Common myeloid progenitor, CD34-positive (primary cell): ENCODE data around the gene CLDN6. TPM values are rescaled to one million over a fixed set of nuclear protein-coding genes. Genes with fewer than 3 reads are reported as not detected.

Source experiments
- CTCF ChIA-PET: fragments of 350-600 bp; sonication (Branson Sonifier 250); formaldehyde crosslinking; loops from one replicate; lab custom pipeline; 2021; ENCODE audit warnings: antibody characterized with exemption; lab: Charles Lee
- POLR2A ChIA-PET: fragments of 350-600 bp; sonication (Branson Sonifier 250); formaldehyde crosslinking; loops from one replicate; lab custom pipeline; 2021; ENCODE audit warnings: antibody characterized with exemption; lab: Charles Lee
- DNase-seq, 3 donors: peaks; one replicate each; pipeline versions ENCODE4 v3.0.0 to v3.0.0-alpha.2; 2013
- H3K27ac ChIP-seq, 2 experiments: 1 replicate in 1 of 2; 2 replicates in 1 of 2; pipeline ENCODE4 v1.7.0; 2013; ENCODE audit warnings: inconsistent platforms in 2 of 2, low read length in 2 of 2, mild to moderate bottlenecking in 2 of 2, low read depth in 1 of 2, moderate library complexity in 1 of 2; ENCODE audit not compliant: severe bottlenecking in 2 of 2, insufficient read depth in 1 of 2, poor library complexity in 1 of 2
- H3K27me3 ChIP-seq, 5 experiments: replicated peaks in 2 of 5; 1 replicate in 3 of 5; 2 replicates in 2 of 5; pipeline versions ENCODE4 v1.6.1 to v1.7.0; 2013; ENCODE audit warnings: low read length in 4 of 5, mild to moderate bottlenecking in 2 of 5, moderate library complexity in 2 of 5, inconsistent platforms in 1 of 5; ENCODE audit not compliant: insufficient read depth in 5 of 5, control insufficient read depth in 4 of 5
- H3K36me3 ChIP-seq, 4 experiments: 1 replicate in 2 of 4; 2 replicates in 2 of 4; pipeline versions ENCODE4 v1.6.1 to v1.7.0; 2013; ENCODE audit warnings: low read length in 3 of 4, control low read depth in 1 of 4, mild to moderate bottlenecking in 1 of 4; ENCODE audit not compliant: control insufficient read depth in 4 of 4, insufficient read depth in 4 of 4
- H3K4me1 ChIP-seq, 4 experiments: 1 replicate in 3 of 4; 2 replicates in 1 of 4; pipeline versions ENCODE4 v1.6.1 to v1.7.1; 2013; ENCODE audit warnings: low read length in 3 of 4, mild to moderate bottlenecking in 3 of 4, control low read depth in 1 of 4, inconsistent platforms in 1 of 4, moderate library complexity in 1 of 4; ENCODE audit not compliant: control insufficient read depth in 4 of 4, insufficient read depth in 4 of 4; ENCODE audit errors: control extremely low read depth in 1 of 4
- H3K4me3 ChIP-seq, 7 experiments: 1 replicate in 4 of 7; 2 replicates in 3 of 7; pipeline versions ENCODE4 v1.5.1 to v1.7.0; 2013; ENCODE audit warnings: mild to moderate bottlenecking in 7 of 7, low read length in 6 of 7, moderate library complexity in 6 of 7, inconsistent platforms in 2 of 7, low read depth in 2 of 7, control low read depth in 1 of 7; ENCODE audit not compliant: insufficient read depth in 4 of 7, control insufficient read depth in 1 of 7; ENCODE audit errors: extremely low read depth in 1 of 7
- H3K9me3 ChIP-seq, 5 experiments: 1 replicate in 4 of 5; 2 replicates in 1 of 5; pipeline versions ENCODE4 v1.6.1 to v1.7.1; 2013; ENCODE audit warnings: low read length in 4 of 5, mild to moderate bottlenecking in 2 of 5, inconsistent platforms in 1 of 5, low read depth in 1 of 5, moderate library complexity in 1 of 5; ENCODE audit not compliant: control insufficient read depth in 4 of 5, insufficient read depth in 2 of 5; ENCODE audit errors: control extremely low read depth in 1 of 5
- WGBS: methylation state at CpG from one replicate; pipeline ENCODE4 v1.1.5; 2013; ENCODE audit not compliant: insufficient coverage; 5-methylcytosine and 5-hydroxymethylcytosine counted together
- polyA plus RNA-seq: library from polyadenylated mRNA; unstranded; fragments of 120-200 nt; gene quantifications from one replicate; pipeline ENCODE4 v1.2.1, GENCODE V29; 2013

The CLDN6 gene
- polyA plus RNA-seq: 0.13 TPM

GRCh38 chr16:3017794-3018506, at the start of gene CLDN6:
TSS of gene CLDN6 (minus strand) at chr16:3018183. CDS start at chr16:3016021, 2,162 bp downstream.
- CTCF ChIA-PET: interaction anchor here (1.0 to 6.4 kb wide), 4 partner anchors 7 to 22 kb away, joined by 3 to 101 read pairs (median 61); no protein-coding TSS in a partner anchor
- H3K4me3 ChIP-seq: peak within 1 kb of the TSS in 2 of 7 experiments; percentile 26 to 60
- POLR2A ChIA-PET: interaction anchor here (1.2 kb wide), 1 partner anchor 9 kb away, joined by 5 read pairs; no protein-coding TSS in a partner anchor
- 10% methylated on average over 30 of the region's 52 CpGs for WGBS
- H3K4me1 ChIP-seq: peaks cover 0 to 49% (median 45%) of the 10 kb centered on the region in 4 experiments
- H3K27ac ChIP-seq: no peak within 1 kb of the TSS
- peaks cover 0 to 2% (median 0%) of the 10 kb centered on the region in 5 experiments for H3K27me3 ChIP-seq
- no peaks in the 10 kb centered on the region for H3K9me3 ChIP-seq
- peak; percentile 50 to 79 (median 71) for DNase-seq
- no peaks in the 10 kb centered on the region for H3K36me3 ChIP-seq

- H3K4me3 ChIP-seq: no peak overlapping the region
- no peaks in the 10 kb centered on the region for H3K9me3 ChIP-seq
- DNase-seq: no peak
- no peak overlapping the region for H3K27ac ChIP-seq
- CTCF ChIA-PET: interaction anchor here (2.1 kb wide), 1 partner anchor 21 kb away, joined by 5 read pairs; no protein-coding TSS in a partner anchor
- POLR2A ChIA-PET: no interaction called here
- no peaks in the 10 kb centered on the region for H3K27me3 ChIP-seq
- WGBS: 97% methylated on average over 7 of the region's 7 CpGs
- H3K36me3 ChIP-seq: no peaks in the 10 kb centered on the region
- peaks cover 0 to 37% (median 4%) of the 10 kb centered on the region in 4 experiments for H3K4me1 ChIP-seq
Measured at GRCh38 chr16:3066440-3066748, 48.4 kb upstream of the CLDN6 start.

- H3K27me3 ChIP-seq: no peaks in the 10 kb centered on the region
- H3K36me3 ChIP-seq: no peaks in the 10 kb centered on the region
- ChIA-PET POLR2A (interaction anchor here (0.6 kb wide), 1 partner anchor 58 kb away, joined by 3 read pairs; no protein-coding TSS in a partner anchor), CTCF (interaction anchor here (1.3 to 2.1 kb wide), 2 partner anchors 9 to 21 kb away, joined by 4 to 5 read pairs; no protein-coding TSS in a partner anchor)
- H3K4me1 ChIP-seq: peaks cover 0 to 32% (median 3%) of the 10 kb centered on the region in 4 experiments
- no peak overlapping the region for H3K27ac ChIP-seq
- H3K4me3 ChIP-seq: no peak overlapping the region
- DNase-seq: no peak
- no peaks in the 10 kb centered on the region for H3K9me3 ChIP-seq
- 96% methylated on average over 26 of the region's 26 CpGs for WGBS
Measured at GRCh38 chr16:3065742-3066439, 47.9 kb upstream of the CLDN6 start.

DNA sequence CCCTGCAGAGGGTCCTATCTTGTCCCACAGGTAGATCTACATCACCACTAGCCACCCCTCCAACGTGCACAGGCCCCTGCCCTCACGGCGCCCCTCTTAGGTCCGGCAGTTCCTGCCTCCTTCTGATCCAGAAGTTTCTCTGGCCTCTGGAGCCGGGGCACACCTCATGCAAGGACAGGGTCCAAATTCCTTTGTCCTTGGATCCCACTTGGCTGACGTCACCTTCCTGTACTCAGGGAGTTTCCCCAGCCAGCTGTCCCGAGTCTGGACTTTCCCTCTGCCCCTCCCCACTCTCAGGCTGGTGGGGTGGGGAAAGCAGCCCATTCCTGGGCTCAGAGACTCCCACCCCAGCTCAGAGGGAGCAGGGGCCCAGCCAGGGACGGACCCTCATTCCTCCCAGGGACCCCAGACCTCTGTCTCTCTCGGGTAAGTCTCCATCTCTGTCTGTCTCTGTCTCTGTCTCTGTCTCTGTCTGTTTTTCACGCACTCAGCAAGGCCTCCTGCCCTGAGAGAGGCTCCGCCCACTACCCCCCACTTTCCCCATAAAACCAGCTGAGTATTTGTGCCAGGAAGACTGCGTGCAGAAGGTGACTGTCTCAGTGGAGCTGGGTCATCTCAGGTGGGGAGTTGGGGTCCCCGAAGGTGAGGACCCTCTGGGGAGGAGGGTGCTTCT, 47.2 kb upstream of the CLDN6 start, which contains the start of gene IL32:
TSS of gene IL32 (plus strand) at position 572 of the 673 bp plus-strand sequence. CDS start 172 bp downstream, outside the sequence.
- ChIA-PET CTCF (interaction anchor here (1.3 to 2.1 kb wide), 3 partner anchors 9 to 30 kb away, joined by 4 to 5 read pairs (median 5); no protein-coding TSS in a partner anchor), POLR2A (interaction anchor here (0.6 kb wide), 2 partner anchors 9 to 59 kb away, joined by 3 to 8 read pairs; no protein-coding TSS in a partner anchor)
- peak in 2 of 3 donors; percentile 35 to 61 for DNase-seq
- WGBS: 91% methylated on average over 9 of the region's 13 CpGs
- H3K27ac ChIP-seq: no peak within 1 kb of the TSS
- no peaks in the 10 kb centered on the region for H3K27me3 ChIP-seq
- H3K4me3 ChIP-seq: no peak within 1 kb of the TSS
- peaks cover 0 to 27% (median 2%) of the 10 kb centered on the region in 4 experiments for H3K4me1 ChIP-seq
- H3K9me3 ChIP-seq: no peaks in the 10 kb centered on the region
- H3K36me3 ChIP-seq: no peaks in the 10 kb centered on the region

- Histone ChIP-seq H3K27me3 (no peaks in the 10 kb centered on the region), H3K4me1 (peaks cover 0 to 34% (median 11%) of the 10 kb centered on the region in 4 experiments), H3K36me3 (no peaks in the 10 kb centered on the region), H3K4me3 (no peak overlapping the region), H3K27ac (no peak overlapping the region), H3K9me3 (no peaks in the 10 kb centered on the region)
- ChIA-PET CTCF (interaction anchor here (0.8 to 6.5 kb wide), 10 partner anchors 11 to 105 kb away, joined by 3 to 51 read pairs (median 6); partner anchors contain the start of gene ZSCAN10), POLR2A (interaction anchor here (0.7 kb wide), 1 partner anchor 25 kb away, joined by 3 read pairs; no protein-coding TSS in a partner anchor)
- no peak for DNase-seq
- 98% methylated on average over 7 of the region's 8 CpGs for WGBS
Measured at GRCh38 chr16:3063625-3064386, 45.8 kb upstream of the CLDN6 start.

DNA sequence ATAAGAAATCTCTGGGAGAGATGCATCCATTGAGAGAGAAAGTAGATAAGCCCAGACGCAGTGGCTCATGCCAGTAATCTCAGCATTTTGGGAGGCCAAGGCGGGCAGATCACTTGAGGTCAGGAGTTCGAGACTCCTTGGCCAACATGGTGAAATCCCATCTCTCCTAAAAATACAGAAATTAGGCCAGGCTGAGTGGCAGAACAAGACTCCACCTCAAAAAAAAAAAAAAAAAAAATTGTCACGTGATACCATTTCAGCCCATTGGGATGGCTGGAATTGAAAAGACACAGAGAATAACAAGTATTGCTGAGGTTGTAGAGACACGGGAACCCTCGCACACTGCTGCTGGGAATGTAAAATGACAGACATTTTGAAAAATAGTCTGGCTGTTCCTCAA, 44.6 kb upstream of the CLDN6 start:
- peaks cover 0 to 3% (median 0%) of the 10 kb centered on the region in 5 experiments for H3K27me3 ChIP-seq
- H3K4me3 ChIP-seq: no peak overlapping the region
- H3K9me3 ChIP-seq: no peaks in the 10 kb centered on the region
- ChIA-PET POLR2A (no interaction called here), CTCF (interaction anchor here (1.1 to 6.5 kb wide), 6 partner anchors 12 to 67 kb away, joined by 3 to 51 read pairs (median 8); partner anchors contain the start of gene ZSCAN10)
- 82% methylated on average over 2 of the region's 6 CpGs for WGBS
- no peak for DNase-seq
- no peak overlapping the region for H3K27ac ChIP-seq
- H3K36me3 ChIP-seq: no peaks in the 10 kb centered on the region
- H3K4me1 ChIP-seq: peaks cover 0 to 38% (median 22%) of the 10 kb centered on the region in 4 experiments
